Measurements from ENCODE around the gene MRPS11.
"Not testable (repeated sequence)": the region's sequence is repeated elsewhere in the genome, so short reads cannot be mapped to it uniquely, and the experiment has no call there.

DNA sequence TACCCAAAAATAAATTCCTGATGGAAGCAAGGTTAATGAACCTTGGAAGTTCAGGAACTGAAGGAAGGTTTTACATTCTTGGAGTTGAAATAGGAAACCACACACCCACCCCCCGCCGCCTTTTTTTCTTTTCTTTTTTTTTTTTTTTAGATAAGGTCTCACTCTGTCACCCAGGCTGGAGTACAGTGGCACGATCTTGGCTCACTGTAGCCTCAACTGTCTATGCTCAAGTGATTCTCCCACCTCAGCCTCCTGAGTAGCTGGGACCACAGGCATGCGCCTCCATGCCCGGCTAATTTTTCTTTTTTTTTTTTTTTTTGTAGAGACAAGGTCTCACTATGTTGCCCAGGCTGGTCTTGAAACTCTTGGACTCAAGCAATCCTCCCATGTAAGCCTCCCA, 33.4 kb upstream of the MRPS11 start:
- not testable (repeated sequence) for TF ChIP-seq CTCF, POLR2A (IDR thresholded peaks at IDR 0.05)

Measured in uterus (tissue), 2 donors.